Activated B cell treated with CpG ODN at 0.5 μM for 24 hours (primary cell): Measurements from ENCODE around the gene DCAF12L2. TPM values are rescaled to one million over a fixed set of nuclear protein-coding genes. Genes with fewer than 3 reads are reported as not detected.
"Not testable (repeated sequence)": the region's sequence is repeated elsewhere in the genome, so short reads cannot be mapped to it uniquely, and the experiment has no call there.

Experiments used
- ATAC-seq: fragments of 200-7000 bp; cut with Tn5 transposase; one replicate; pipeline ENCODE4 v1.10.0; 2021; ENCODE audit warnings: low read depth, mild to moderate bottlenecking, moderate library complexity
- CTCF ChIA-PET: fragments of 350-600 bp; sonication (Branson Sonifier 250); formaldehyde crosslinking; loops from one replicate; lab custom pipeline; 2021; ENCODE audit warnings: antibody characterized with exemption; lab: Charles Lee
- POLR2A ChIA-PET: fragments of 350-600 bp; sonication (Branson Sonifier 250); formaldehyde crosslinking; loops from one replicate; lab custom pipeline; 2021; ENCODE audit warnings: antibody characterized with exemption; lab: Charles Lee
- DNase-seq: peaks from one replicate; pipeline ENCODE4 v3.0.0; 2022
- H3K27ac Mint-ChIP-seq: one replicate; pipeline ENCODE4 v1.8.0; 2020; ENCODE audit warnings: mixed read lengths
- H3K27me3 Mint-ChIP-seq: one replicate; pipeline ENCODE4 v1.8.0; 2021; ENCODE audit warnings: mixed read lengths
- H3K36me3 Mint-ChIP-seq: one replicate; pipeline ENCODE4 v1.8.0; 2021; ENCODE audit warnings: low read depth, mixed read lengths
- H3K4me1 Mint-ChIP-seq: one replicate; pipeline ENCODE4 v1.8.0; 2021; ENCODE audit warnings: mixed read lengths
- H3K4me3 Mint-ChIP-seq: one replicate; pipeline ENCODE4 v1.8.0; 2020; ENCODE audit warnings: mild to moderate bottlenecking, mixed read lengths
- H3K9me3 Mint-ChIP-seq: one replicate; pipeline ENCODE4 v1.8.0; 2020; ENCODE audit warnings: mixed read lengths
- CTCF ChIP-seq: fragments of 200-600 bp; IDR thresholded peaks from one replicate; pipeline ENCODE4 v1.8.0; 2022; ENCODE audit warnings: antibody characterized with exemption, mild to moderate bottlenecking
- intact Hi-C: fragments of 100-400 bp; cut with micrococcal nuclease; formaldehyde crosslinking; loops from one replicate; pipeline ENCODE4 v1.15.1; 2024
- total RNA-seq: library from RNA; stranded (reverse); gene quantifications from 2 replicates; pipeline ENCODE4 v1.2.3, GENCODE V29; 2022

Gene DCAF12L2
- not detected in 2 replicates for total RNA-seq

GRCh38 chrX:126165721-126166461 lies at the start of gene DCAF12L2:
DCAF12L2 (minus strand) TSS chrX:126166289; CDS start chrX:126165924, 365 bp downstream.
- no peaks in the 10 kb centered on the region for H3K9me3 Mint-ChIP-seq
- intact Hi-C loops: no loop called here

GRCh38 chrX:126190888-126191287 lies 24.8 kb upstream of the DCAF12L2 start:
- H3K9me3 Mint-ChIP-seq, H3K4me3 Mint-ChIP-seq, intact Hi-C loops, H3K4me1 Mint-ChIP-seq, H3K27me3 Mint-ChIP-seq, ATAC-seq, CTCF ChIA-PET, POLR2A ChIA-PET, H3K27ac Mint-ChIP-seq, H3K36me3 Mint-ChIP-seq, DNase-seq: not testable (repeated sequence)

More at GRCh38 chrX:126165721-126166461, at the start of gene DCAF12L2:
- DNase-seq: no peak
- Mint-ChIP-seq H3K27ac (no peak within 1 kb of the TSS), H3K36me3 (no peaks in the 10 kb centered on the region), H3K4me1 (no peaks in the 10 kb centered on the region), H3K4me3 (no peak within 1 kb of the TSS), H3K27me3 (no peaks in the 10 kb centered on the region)
- TF ChIP-seq CTCF: no peak
- CTCF ChIA-PET: no interaction called here
- no peak for ATAC-seq
- POLR2A ChIA-PET: no interaction called here

- no peak for DNase-seq
- Mint-ChIP-seq H3K36me3 (no peaks in the 10 kb centered on the region), H3K4me1 (no peaks in the 10 kb centered on the region), H3K9me3 (no peaks in the 10 kb centered on the region), H3K27ac (no peak overlapping the region), H3K4me3 (no peak overlapping the region), H3K27me3 (no peaks in the 10 kb centered on the region)
- TF ChIP-seq CTCF: no peak
- no peak for ATAC-seq
- POLR2A ChIA-PET: no interaction called here
- CTCF ChIA-PET: no interaction called here
- intact Hi-C loops: no loop called here
These were observed 11.2 kb upstream of the DCAF12L2 start for GRCh38 chrX:126177133-126177840.

GRCh38 chrX:126170720-126171119 lies 4.6 kb upstream of the DCAF12L2 start:
- no peak for ATAC-seq
- Mint-ChIP-seq H3K27ac (no peak overlapping the region), H3K4me1 (no peaks in the 10 kb centered on the region), H3K27me3 (no peaks in the 10 kb centered on the region), H3K4me3 (no peak overlapping the region), H3K9me3 (no peaks in the 10 kb centered on the region), H3K36me3 (no peaks in the 10 kb centered on the region)
- TF ChIP-seq CTCF: no peak
- CTCF ChIA-PET: no interaction called here
- POLR2A ChIA-PET: no interaction called here
- DNase-seq: no peak
- intact Hi-C loops: no loop called here

- intact Hi-C loops: no loop called here
- CTCF ChIA-PET: no interaction called here
- no peak for DNase-seq
- H3K4me3 Mint-ChIP-seq: no peak overlapping the region
- no peaks in the 10 kb centered on the region for H3K36me3 Mint-ChIP-seq
- no peak for ATAC-seq
- POLR2A ChIA-PET: no interaction called here
- TF ChIP-seq CTCF: no peak
- H3K27ac Mint-ChIP-seq: no peak overlapping the region
- no peaks in the 10 kb centered on the region for H3K9me3 Mint-ChIP-seq
- no peaks in the 10 kb centered on the region for H3K27me3 Mint-ChIP-seq
- no peaks in the 10 kb centered on the region for H3K4me1 Mint-ChIP-seq
These were observed 1.5 kb upstream of the DCAF12L2 start for GRCh38 chrX:126167560-126167959.
